ENCODE results near the gene JMJD7.

The JMJD7 gene

GRCh38 chr15:41884458-41884857 is 56.6 kb downstream of the JMJD7 start:
- Histone ChIP-seq H3K4ac (ENCODE audit: low read depth, low read length) (no peak overlapping the region), H3K79me2 (ENCODE audit: control insufficient read depth, insufficient read depth, low read length, poor library complexity) (no peaks in the 10 kb centered on the region), H4K12ac (ENCODE audit: low read depth, low read length) (no peak overlapping the region), H3K14ac (ENCODE audit: low read length) (no peak overlapping the region), H3K27me3 (ENCODE audit: insufficient read depth, low read length) (peaks cover 16% of the 10 kb centered on the region), H3K23ac (ENCODE audit: low read length) (no peak overlapping the region), H3K4me3 (ENCODE audit: low read depth, low read length) (no peak overlapping the region), H3K4me1 (ENCODE audit: control insufficient read depth in 1 of 2, insufficient read depth in 2 of 2, low read length in 2 of 2) (peaks cover 5 to 10% of the 10 kb centered on the region in 2 experiments), H2AK5ac (ENCODE audit: low read length) (no peak overlapping the region), H3K27ac (ENCODE audit: low read depth, low read length) (no peak overlapping the region), H4K8ac (ENCODE audit: low read depth, low read length) (no peak overlapping the region), H3K9me3 (ENCODE audit: insufficient read depth, low read depth, low read length) (peaks cover 5% of the 10 kb centered on the region), H2BK12ac (ENCODE audit: low read length) (no peak overlapping the region), H2AFZ (ENCODE audit: insufficient read depth, low read length, poor library complexity) (no peak overlapping the region), H2BK5ac (ENCODE audit: low read depth, low read length, poor library complexity) (no peak overlapping the region), H2BK120ac (ENCODE audit: insufficient read depth, low read length, poor library complexity) (no peak overlapping the region), H3K18ac (ENCODE audit: low read length) (no peak overlapping the region), H3K9ac (ENCODE audit: low read length) (no peak overlapping the region), H4K91ac (ENCODE audit: low read depth, low read length) (no peak overlapping the region), H3K79me1 (ENCODE audit: low read length) (no peaks in the 10 kb centered on the region), H3K36me3 (ENCODE audit: control insufficient read depth in 1 of 2, insufficient read depth in 2 of 2, low read length in 2 of 2) (no peaks in the 10 kb centered on the region), H3K4me2 (ENCODE audit: low read length) (no peak overlapping the region)
- WGBS (ENCODE audit: extremely low coverage, insufficient coverage, insufficient read length) = no CpG with 5 or more reads among the region's 7 CpGs
- no peak for DNase-seq

DNA sequence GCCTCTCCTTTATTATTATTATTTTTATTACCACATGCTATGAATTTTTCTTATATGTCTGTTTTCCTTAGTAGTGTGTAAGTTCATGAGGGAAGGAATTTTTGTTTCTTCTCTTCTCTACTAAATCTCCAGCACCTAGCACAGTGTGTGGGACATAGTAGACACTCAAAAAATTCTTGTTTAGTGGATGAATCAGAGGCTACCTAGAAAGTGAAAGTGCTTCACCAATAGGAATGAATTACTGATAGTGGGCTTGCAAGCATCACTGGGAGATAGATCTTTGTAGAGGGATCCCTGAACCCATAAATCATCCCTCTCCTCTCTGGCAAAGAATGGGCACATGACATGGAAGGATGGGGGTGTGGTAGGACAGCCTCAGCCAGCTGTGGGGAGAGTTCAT is 57.4 kb downstream of the JMJD7 start:
- no peak overlapping the region for H3K18ac ChIP-seq (ENCODE audit: low read length)
- H3K23ac ChIP-seq (ENCODE audit: low read length) = no peak overlapping the region
- peaks cover 5 to 10% of the 10 kb centered on the region in 2 experiments for H3K4me1 ChIP-seq (ENCODE audit: control insufficient read depth in 1 of 2, insufficient read depth in 2 of 2, low read length in 2 of 2)
- H2BK120ac ChIP-seq (ENCODE audit: insufficient read depth, low read length, poor library complexity) = no peak overlapping the region
- H3K4me3 ChIP-seq (ENCODE audit: low read depth, low read length) = no peak overlapping the region
- no peak overlapping the region for H2BK12ac ChIP-seq (ENCODE audit: low read length)
- H3K9me3 ChIP-seq (ENCODE audit: insufficient read depth, low read depth, low read length) = peaks cover 5% of the 10 kb centered on the region
- H3K27ac ChIP-seq (ENCODE audit: low read depth, low read length) = no peak overlapping the region
- no peak overlapping the region for H4K8ac ChIP-seq (ENCODE audit: low read depth, low read length)
- no peak overlapping the region for H3K4ac ChIP-seq (ENCODE audit: low read depth, low read length)
- H2AK5ac ChIP-seq (ENCODE audit: low read length) = no peak overlapping the region
- H3K14ac ChIP-seq (ENCODE audit: low read length) = no peak overlapping the region
- H2BK5ac ChIP-seq (ENCODE audit: low read depth, low read length, poor library complexity) = no peak overlapping the region
- H4K91ac ChIP-seq (ENCODE audit: low read depth, low read length) = no peak overlapping the region
- H2AFZ ChIP-seq (ENCODE audit: insufficient read depth, low read length, poor library complexity) = no peak overlapping the region
- no peak overlapping the region for H3K9ac ChIP-seq (ENCODE audit: low read length)
- H3K79me2 ChIP-seq (ENCODE audit: control insufficient read depth, insufficient read depth, low read length, poor library complexity) = no peaks in the 10 kb centered on the region
- no peak overlapping the region for H4K12ac ChIP-seq (ENCODE audit: low read depth, low read length)
- H3K27me3 ChIP-seq (ENCODE audit: insufficient read depth, low read length) = peaks cover 14% of the 10 kb centered on the region
- DNase-seq = no peak
- H3K36me3 ChIP-seq (ENCODE audit: control insufficient read depth in 1 of 2, insufficient read depth in 2 of 2, low read length in 2 of 2) = no peaks in the 10 kb centered on the region
- H3K4me2 ChIP-seq (ENCODE audit: low read length) = no peak overlapping the region
- no peaks in the 10 kb centered on the region for H3K79me1 ChIP-seq (ENCODE audit: low read length)

DNA sequence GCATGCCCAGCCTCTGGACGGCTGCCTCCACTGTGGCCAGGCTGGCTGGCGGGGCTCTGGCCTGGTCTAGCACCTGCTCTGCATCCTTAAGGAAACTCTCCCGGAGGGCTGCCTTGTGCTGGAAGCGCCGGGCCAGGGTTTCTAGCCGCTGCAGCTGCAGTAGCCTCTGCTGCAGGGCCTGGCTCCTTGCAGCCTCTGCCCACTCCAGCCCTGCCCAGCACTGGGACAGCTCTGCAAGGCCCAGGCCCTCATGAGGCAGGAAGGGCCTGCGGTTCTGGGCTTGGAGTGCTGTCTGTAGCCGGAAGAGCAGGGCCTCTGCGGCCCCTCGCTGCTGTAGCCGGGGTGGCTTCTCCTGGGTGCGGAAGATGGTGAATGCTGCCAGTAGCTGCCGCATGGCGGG is 57.9 kb downstream of the JMJD7 start:
- no CpG with 5 or more reads among the region's 14 CpGs for WGBS (ENCODE audit: extremely low coverage, insufficient coverage, insufficient read length)
- no peak for DNase-seq
- no peak overlapping the region for H2BK120ac ChIP-seq (ENCODE audit: insufficient read depth, low read length, poor library complexity)

GRCh38 chr15:41886741-41887140 is 58.8 kb downstream of the JMJD7 start:
- H2AK5ac ChIP-seq (ENCODE audit: low read length) = no peak overlapping the region
- no CpG with 5 or more reads among the region's 7 CpGs for WGBS (ENCODE audit: extremely low coverage, insufficient coverage, insufficient read length)
- DNase-seq = no peak
- H3K4me3 ChIP-seq (ENCODE audit: low read depth, low read length) = no peak overlapping the region
- no peak overlapping the region for H4K8ac ChIP-seq (ENCODE audit: low read depth, low read length)
- no peak overlapping the region for H3K27ac ChIP-seq (ENCODE audit: low read depth, low read length)
- no peak overlapping the region for H2BK120ac ChIP-seq (ENCODE audit: insufficient read depth, low read length, poor library complexity)
- H3K18ac ChIP-seq (ENCODE audit: low read length) = no peak overlapping the region
- H3K4me1 ChIP-seq (ENCODE audit: control insufficient read depth in 1 of 2, insufficient read depth in 2 of 2, low read length in 2 of 2) = peaks cover 5 to 8% of the 10 kb centered on the region in 2 experiments
- no peaks in the 10 kb centered on the region for H3K79me1 ChIP-seq (ENCODE audit: low read length)
- H2BK5ac ChIP-seq (ENCODE audit: low read depth, low read length, poor library complexity) = no peak overlapping the region
- no peaks in the 10 kb centered on the region for H3K79me2 ChIP-seq (ENCODE audit: control insufficient read depth, insufficient read depth, low read length, poor library complexity)
- H3K9me3 ChIP-seq (ENCODE audit: insufficient read depth, low read depth, low read length) = peaks cover 5% of the 10 kb centered on the region
- H3K4me2 ChIP-seq (ENCODE audit: low read length) = no peak overlapping the region
- H4K91ac ChIP-seq (ENCODE audit: low read depth, low read length) = no peak overlapping the region
- H2AFZ ChIP-seq (ENCODE audit: insufficient read depth, low read length, poor library complexity) = no peak overlapping the region
- H3K4ac ChIP-seq (ENCODE audit: low read depth, low read length) = no peak overlapping the region
- H4K12ac ChIP-seq (ENCODE audit: low read depth, low read length) = no peak overlapping the region
- no peak overlapping the region for H3K9ac ChIP-seq (ENCODE audit: low read length)
- no peak overlapping the region for H3K14ac ChIP-seq (ENCODE audit: low read length)
- H3K23ac ChIP-seq (ENCODE audit: low read length) = no peak overlapping the region
- no peak overlapping the region for H2BK12ac ChIP-seq (ENCODE audit: low read length)
- H3K27me3 ChIP-seq (ENCODE audit: insufficient read depth, low read length) = peaks cover 2% of the 10 kb centered on the region
- no peaks in the 10 kb centered on the region for H3K36me3 ChIP-seq (ENCODE audit: control insufficient read depth in 1 of 2, insufficient read depth in 2 of 2, low read length in 2 of 2)

More for the DNA sequence above, 57.9 kb downstream of the JMJD7 start:
- Histone ChIP-seq H3K36me3 (ENCODE audit: control insufficient read depth in 1 of 2, insufficient read depth in 2 of 2, low read length in 2 of 2) (no peaks in the 10 kb centered on the region), H3K4me1 (ENCODE audit: control insufficient read depth in 1 of 2, insufficient read depth in 2 of 2, low read length in 2 of 2) (peaks cover 5 to 10% of the 10 kb centered on the region in 2 experiments), H3K4me2 (ENCODE audit: low read length) (no peak overlapping the region), H2AK5ac (ENCODE audit: low read length) (no peak overlapping the region), H3K9me3 (ENCODE audit: insufficient read depth, low read depth, low read length) (peaks cover 5% of the 10 kb centered on the region), H3K79me1 (ENCODE audit: low read length) (no peaks in the 10 kb centered on the region), H2BK12ac (ENCODE audit: low read length) (no peak overlapping the region), H3K9ac (ENCODE audit: low read length) (no peak overlapping the region), H2BK5ac (ENCODE audit: low read depth, low read length, poor library complexity) (no peak overlapping the region), H4K91ac (ENCODE audit: low read depth, low read length) (no peak overlapping the region), H4K8ac (ENCODE audit: low read depth, low read length) (no peak overlapping the region), H3K18ac (ENCODE audit: low read length) (no peak overlapping the region), H3K27ac (ENCODE audit: low read depth, low read length) (no peak overlapping the region), H3K27me3 (ENCODE audit: insufficient read depth, low read length) (peaks cover 9% of the 10 kb centered on the region), H3K14ac (ENCODE audit: low read length) (no peak overlapping the region), H2AFZ (ENCODE audit: insufficient read depth, low read length, poor library complexity) (no peak overlapping the region), H3K23ac (ENCODE audit: low read length) (no peak overlapping the region), H4K12ac (ENCODE audit: low read depth, low read length) (no peak overlapping the region), H3K79me2 (ENCODE audit: control insufficient read depth, insufficient read depth, low read length, poor library complexity) (no peaks in the 10 kb centered on the region), H3K4ac (ENCODE audit: low read depth, low read length) (no peak overlapping the region), H3K4me3 (ENCODE audit: low read depth, low read length) (no peak overlapping the region)

All from trophoblast cell (in vitro differentiated cells and primary cell).